Measurements from ENCODE around the gene CCNB1. TPM values are rescaled to one million over a fixed set of nuclear protein-coding genes. Genes with fewer than 3 reads are reported as not detected.

Gene CCNB1
- total RNA-seq, result 56.9 TPM

GRCh38 chr5:69166686-69167492 is at the start of gene CCNB1:
Gene CCNB1 (plus strand): TSS chr5:69167150. CDS start chr5:69167263, 113 bp downstream.

GRCh38 chr5:69189162-69190086 is 22.5 kb downstream of the CCNB1 start, which contains the start of gene CENPH:
Gene CENPH (plus strand): TSS chr5:69189583. CDS start chr5:69189635, 52 bp downstream.

Small RNAs within 50 kb of the gene (small RNA-seq; reads per million reads assigned to genes)
- not detected for gene SNORA50D (ENCODE audit: low replicate concordance)

Other genes with a start within 250 kb of the CCNB1 start
- gene SLC30A5, start 73.1 kb upstream of the CCNB1 start, total RNA-seq, result 60.5 TPM
- gene CENPH, start 22.4 kb downstream of the CCNB1 start, total RNA-seq, result 10.2 TPM
- gene CDK7, start 67.7 kb downstream of the CCNB1 start, total RNA-seq, result 25.5 TPM
- 6.9 TPM for gene CCDC125, start 165.7 kb downstream of the CCNB1 start, total RNA-seq
- gene AK6, start 202.4 kb downstream of the CCNB1 start, total RNA-seq, result 20.7 TPM
- gene TAF9, start 202.4 kb downstream of the CCNB1 start, total RNA-seq, result 32.7 TPM
- 64.5 TPM for gene RAD17, start 202.7 kb downstream of the CCNB1 start, total RNA-seq
- 26.8 TPM for gene MARVELD2, start 248.0 kb downstream of the CCNB1 start, total RNA-seq

Data from metanephros (tissue), 2 donors.